GM21825 (cell line): ENCODE data around the gene MTHFD1L.

Experiments used
- ATAC-seq: cut with Tn5 transposase; IDR thresholded peaks from one replicate; pipeline ENCODE4 v1.9.1; 2021; ENCODE audit warnings: mild to moderate bottlenecking, moderate library complexity; ENCODE audit not compliant: unreplicated experiment

MTHFD1L gene

GRCh38 chr6:150930841-150931240, 65.3 kb downstream of the MTHFD1L start:
- no peak for ATAC-seq

- no peak for ATAC-seq
Measured at GRCh38 chr6:150931405-150931804, 65.9 kb downstream of the MTHFD1L start.

GRCh38 chr6:150932996-150933395, 67.5 kb downstream of the MTHFD1L start:
- no peak for ATAC-seq

- ATAC-seq: no peak
Measured at GRCh38 chr6:150934380-150934779, 68.9 kb downstream of the MTHFD1L start.

DNA sequence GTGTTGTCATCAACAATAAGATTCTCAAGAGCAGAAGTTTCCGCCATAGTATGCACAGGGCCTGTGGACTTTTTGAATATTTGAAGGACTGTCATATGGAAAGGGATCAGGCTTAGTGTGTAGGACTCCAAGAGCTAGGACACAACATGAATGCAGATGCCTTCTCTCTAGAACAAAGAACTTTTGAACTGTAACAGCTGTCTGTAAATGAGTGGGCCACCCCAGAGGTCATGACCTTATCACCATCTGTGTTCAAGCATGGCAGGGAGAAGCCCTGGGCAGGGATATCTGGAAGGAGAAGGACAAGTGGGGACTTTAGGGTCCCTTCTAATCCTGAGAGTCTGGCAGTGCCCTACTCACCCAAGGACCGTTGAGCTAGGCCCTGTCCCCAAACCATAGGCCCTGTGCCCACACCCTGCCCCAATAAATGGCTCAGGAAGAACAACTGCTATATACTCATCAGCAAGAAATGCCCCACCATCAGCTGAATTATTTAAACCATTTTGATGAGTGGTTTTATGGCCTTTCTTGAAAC, 70.6 kb downstream of the MTHFD1L start:
- no peak for ATAC-seq

- ATAC-seq: no peak
Measured at GRCh38 chr6:150937132-150937906, 71.8 kb downstream of the MTHFD1L start.

DNA sequence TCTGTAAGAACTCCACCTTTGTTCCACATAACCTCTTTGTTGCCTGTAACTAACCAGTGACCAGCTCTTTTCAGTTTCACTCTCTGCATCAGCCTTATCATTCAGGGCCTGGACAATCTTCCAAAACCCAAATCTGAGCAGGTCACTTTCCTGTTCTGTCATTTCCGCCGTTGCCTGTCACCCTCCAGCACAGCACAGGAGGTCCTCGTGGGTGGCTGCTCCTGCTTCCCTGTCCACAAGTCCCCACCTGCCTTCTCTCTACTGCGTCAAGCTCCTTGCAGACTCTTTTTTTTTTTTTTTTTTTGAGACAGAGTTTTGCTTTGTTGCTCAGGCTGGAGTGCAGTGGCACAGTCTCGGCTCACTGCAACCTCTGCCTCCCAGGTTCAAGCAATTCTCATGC, 73.9 kb downstream of the MTHFD1L start:
- ATAC-seq: no peak

DNA sequence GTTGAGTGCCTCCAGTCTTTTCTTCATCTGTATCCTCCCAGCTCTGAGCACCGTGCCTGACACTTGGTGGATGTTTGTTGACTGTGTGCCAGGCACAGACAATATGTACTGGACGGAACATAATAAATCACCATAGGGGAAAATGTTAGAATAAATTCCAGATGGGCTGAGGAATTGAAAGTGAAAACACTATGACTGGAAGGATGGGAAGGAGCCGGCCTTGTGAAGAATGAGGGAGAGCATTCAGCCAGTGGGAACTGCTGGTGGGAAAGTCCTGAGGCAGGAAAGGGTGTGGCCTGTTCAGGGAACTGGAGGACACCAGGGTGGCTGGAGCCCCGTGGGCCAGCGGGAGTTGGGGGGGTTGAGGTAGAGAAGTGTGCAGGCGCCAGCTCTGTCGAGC, 75.4 kb downstream of the MTHFD1L start:
- no peak for ATAC-seq

DNA sequence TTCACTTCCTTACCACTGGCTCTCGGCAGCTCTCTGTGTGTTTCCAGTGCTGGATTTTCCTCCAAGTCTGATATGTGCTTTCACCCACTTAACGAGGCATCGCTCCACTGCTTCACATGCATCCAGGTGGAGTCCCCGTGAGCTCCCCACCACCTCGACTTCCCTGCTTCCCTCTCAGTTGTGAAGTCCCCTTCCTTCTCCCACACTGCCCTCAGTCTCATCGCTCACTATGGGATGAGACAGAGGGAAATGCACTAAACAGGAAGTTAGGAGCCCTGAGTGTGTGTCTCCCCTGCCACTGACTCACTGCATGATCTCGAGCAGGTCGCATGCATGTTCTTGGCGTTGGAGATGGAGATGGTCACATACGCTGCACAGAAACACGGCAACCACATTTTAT, 84.0 kb downstream of the MTHFD1L start:
- no peak for ATAC-seq

DNA sequence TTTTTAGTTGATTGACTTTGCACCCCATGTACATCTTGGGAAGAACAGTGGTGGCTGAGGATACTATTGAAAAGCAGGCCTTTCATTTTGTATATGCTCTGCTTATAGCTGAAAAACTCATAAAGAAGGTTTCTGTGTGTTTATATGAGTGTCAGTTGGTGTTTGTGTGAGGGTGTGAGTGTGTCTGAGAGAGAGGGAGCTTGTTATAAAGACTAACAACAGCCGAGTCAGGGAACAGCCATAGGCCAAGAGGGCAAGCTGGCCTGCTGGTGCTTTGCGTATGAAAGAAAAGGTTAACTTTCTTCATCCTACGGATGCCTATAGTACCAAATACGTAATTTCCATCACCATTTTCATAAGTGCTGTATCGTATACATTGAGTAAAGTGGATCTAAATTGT, 88.3 kb downstream of the MTHFD1L start:
- no peak for ATAC-seq

DNA sequence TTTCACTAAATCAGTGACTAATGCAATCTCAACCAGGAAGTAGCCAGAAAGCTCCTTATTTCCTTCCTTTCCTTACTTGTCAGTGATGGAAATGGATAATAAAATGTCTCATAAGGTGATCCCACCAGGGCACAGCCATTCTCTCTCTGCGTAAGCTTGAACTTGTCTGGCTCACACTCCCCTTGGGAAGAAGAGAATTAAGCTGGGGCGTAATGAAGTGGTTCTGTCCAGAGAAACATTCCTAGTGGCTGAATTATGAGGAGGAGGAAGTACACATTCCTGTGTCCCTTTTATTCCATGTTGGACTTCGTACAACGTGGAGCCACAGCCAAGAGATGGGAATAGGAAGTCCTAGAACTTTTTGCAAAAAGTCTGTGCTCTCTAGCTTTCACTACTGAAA, 93.7 kb downstream of the MTHFD1L start:
- ATAC-seq: no peak

- no peak for ATAC-seq
Measured at GRCh38 chr6:150962436-150962835, 96.9 kb downstream of the MTHFD1L start.

DNA sequence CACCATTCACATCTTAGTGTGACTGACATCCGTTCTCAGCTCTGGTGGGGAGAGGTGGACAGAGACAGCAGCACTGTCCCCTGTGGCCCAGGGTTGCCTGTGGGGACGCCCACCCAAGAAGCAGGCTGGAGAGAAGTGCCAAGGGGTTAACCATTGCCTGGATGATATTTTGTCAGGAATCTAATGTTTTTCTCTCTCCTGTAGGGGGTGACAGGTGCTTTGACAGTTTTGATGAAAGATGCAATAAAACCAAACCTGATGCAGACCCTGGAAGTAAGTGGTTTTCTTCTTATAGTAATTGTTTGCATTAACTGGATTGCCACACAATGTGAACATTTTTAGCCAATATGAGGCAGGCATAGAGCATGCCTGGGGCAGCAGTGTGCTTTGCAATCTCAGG, 99.3 kb downstream of the MTHFD1L start:
- ATAC-seq: no peak

GRCh38 chr6:150966786-150967185, 101.3 kb downstream of the MTHFD1L start:
- no peak for ATAC-seq

DNA sequence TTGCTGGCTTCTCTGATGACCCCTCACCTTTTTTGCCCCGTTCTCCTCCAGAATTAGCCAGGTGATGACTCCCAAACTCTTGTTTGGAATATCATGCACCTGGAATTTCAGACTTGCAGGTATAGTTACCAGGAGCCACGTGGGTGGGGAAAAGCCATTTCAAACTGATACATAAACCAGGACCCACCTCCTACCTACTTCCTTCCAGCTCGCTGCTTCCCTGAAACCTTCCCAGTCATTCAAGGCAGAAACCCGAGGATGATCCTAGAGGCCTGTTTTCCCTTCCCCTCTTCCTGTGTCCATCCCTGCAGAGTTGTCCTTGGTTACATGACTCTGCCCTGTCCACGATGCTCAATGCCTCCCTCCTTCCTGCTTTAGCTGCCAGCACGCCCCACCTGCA, 101.9 kb downstream of the MTHFD1L start:
- no peak for ATAC-seq

- ATAC-seq: no peak
Measured at GRCh38 chr6:150967910-150968309, 102.4 kb downstream of the MTHFD1L start.

DNA sequence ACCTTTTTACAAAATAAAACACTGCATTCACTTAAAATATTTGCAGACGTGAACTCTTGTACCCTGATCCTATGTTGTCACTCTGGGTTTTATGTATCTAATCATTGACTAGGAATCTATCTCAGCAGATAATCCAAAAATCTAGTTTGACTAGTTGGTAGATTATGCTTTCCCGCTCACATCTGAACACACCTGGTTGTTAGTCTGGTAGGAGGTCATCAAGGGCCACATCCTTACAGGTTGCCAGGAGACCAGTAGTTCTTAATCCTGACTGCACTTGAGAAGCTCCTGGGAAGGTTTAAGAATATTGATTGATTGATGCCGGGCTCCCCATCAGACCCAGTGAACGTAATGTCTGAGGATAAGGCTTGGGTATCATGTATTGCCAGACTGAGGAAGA, 104.4 kb downstream of the MTHFD1L start:
- ATAC-seq: no peak

GRCh38 chr6:150971219-150971618, 105.7 kb downstream of the MTHFD1L start:
- ATAC-seq: no peak

DNA sequence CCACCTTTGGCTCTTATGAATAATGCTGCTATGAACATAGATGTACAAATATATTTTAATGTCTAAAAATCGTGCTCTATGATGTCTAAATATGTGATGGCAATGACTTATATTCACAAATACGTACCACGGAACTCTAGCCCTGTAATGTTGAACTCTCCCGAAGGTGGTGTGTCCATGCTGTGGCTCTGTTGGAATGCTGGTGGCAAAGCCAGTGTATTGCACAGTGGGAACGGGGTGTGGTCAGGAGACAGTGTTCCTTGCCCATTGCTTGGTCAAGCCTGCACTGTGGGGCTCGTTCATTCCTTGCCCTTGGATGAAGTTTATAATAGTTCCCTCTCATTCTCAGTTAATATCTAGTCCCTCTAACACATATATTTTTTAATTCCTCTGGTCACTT, 109.6 kb downstream of the MTHFD1L start:
- no peak for ATAC-seq

GRCh38 chr6:150977281-150977680, 111.8 kb downstream of the MTHFD1L start:
- ATAC-seq: no peak

DNA sequence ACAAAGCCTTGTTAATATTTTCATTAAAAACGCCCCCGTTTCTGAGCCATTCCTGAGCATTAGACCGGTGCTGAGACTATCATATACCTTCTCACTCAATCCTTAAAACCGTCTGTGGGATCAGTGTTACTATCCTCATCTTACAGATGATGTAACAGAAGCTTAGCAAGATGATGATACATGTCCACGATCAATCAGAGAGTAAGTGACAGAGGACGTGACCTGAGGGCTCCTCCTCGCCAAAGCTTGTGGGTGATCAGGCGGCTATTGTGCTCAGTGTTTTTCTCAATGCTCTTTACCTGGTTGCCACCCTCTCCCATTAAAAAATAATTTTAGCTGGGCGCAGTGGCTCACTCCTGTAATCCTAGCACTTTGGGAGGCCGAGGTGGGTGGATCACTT, 113.1 kb downstream of the MTHFD1L start:
- no peak for ATAC-seq

- ATAC-seq: no peak
Measured at GRCh38 chr6:150979826-150980350, 114.4 kb downstream of the MTHFD1L start.

GRCh38 chr6:150981095-150981494, 115.6 kb downstream of the MTHFD1L start:
- peak; percentile 83 for ATAC-seq
